B cell (primary cell): ENCODE results near the gene TTC27. TPM values are rescaled to one million over a fixed set of nuclear protein-coding genes. Genes with fewer than 3 reads are reported as not detected.

ENCODE experiments used
- ATAC-seq: fragments of 200-7000 bp; cut with Tn5 transposase; one replicate; pipeline ENCODE4 v1.10.0; 2021; ENCODE audit warnings: low read depth, mild to moderate bottlenecking, moderate number of reproducible peaks, moderate library complexity
- CTCF ChIA-PET: fragments of 350-600 bp; sonication (Branson Sonifier 250); formaldehyde crosslinking; loops from one replicate; lab custom pipeline; 2021; ENCODE audit warnings: antibody characterized with exemption, inconsistent platforms; lab: Charles Lee
- POLR2A ChIA-PET: fragments of 350-600 bp; sonication (Branson Sonifier 250); formaldehyde crosslinking; loops from one replicate; lab custom pipeline; 2021; ENCODE audit warnings: antibody characterized with exemption; lab: Charles Lee
- DNase-seq: peaks from one replicate; pipeline ENCODE4 v3.0.0; 2013
- H2AFZ ChIP-seq: 2 replicates; pipeline ENCODE4 v1.6.1; 2012; ENCODE audit warnings: mild to moderate bottlenecking, low read depth, low read length; ENCODE audit not compliant: insufficient read depth, poor library complexity, severe bottlenecking
- H3K27ac ChIP-seq, 2 donors: 1 replicate in 1 of 2; 2 replicates in 1 of 2; pipeline ENCODE4 v1.5.1; 2012 to 2013; ENCODE audit warnings: low read length in 2 of 2, mild to moderate bottlenecking in 2 of 2, moderate library complexity in 1 of 2
- H3K27me3 ChIP-seq, 4 experiments: fragments of 200-600 bp in 1 of 4; sonication (generic) in 1 of 4; replicated peaks in 1 of 4; 1 replicate in 2 of 4; 2 replicates in 2 of 4; pipeline versions ENCODE4 v1.6.1 to v1.7.0; 2013 to 2016; ENCODE audit warnings: low read length in 3 of 4, mild to moderate bottlenecking in 2 of 4, mixed read lengths in 1 of 4, moderate library complexity in 1 of 4; ENCODE audit not compliant: insufficient read depth in 4 of 4, control insufficient read depth in 3 of 4; ENCODE audit errors: control extremely low read depth in 1 of 4
- H3K36me3 ChIP-seq, 2 experiments: replicated peaks in 1 of 2; 1 replicate in 1 of 2; 2 replicates in 1 of 2; pipeline versions ENCODE4 v1.6.1 to v1.7.1; 2013; ENCODE audit warnings: low read length in 1 of 2; ENCODE audit not compliant: insufficient read depth in 2 of 2, control insufficient read depth in 1 of 2; ENCODE audit errors: control extremely low read depth in 1 of 2, extremely low read depth in 1 of 2
- H3K4me1 ChIP-seq, 2 donors: fragments of 200-600 bp in 1 of 2; sonication (generic) in 1 of 2; 1 replicate in 1 of 2; 2 replicates in 1 of 2; pipeline versions ENCODE4 v1.5.1 to v1.6.1; 2013 to 2017; ENCODE audit warnings: low read length in 2 of 2; ENCODE audit not compliant: control insufficient read depth in 2 of 2, insufficient read depth in 2 of 2
- H3K4me2 ChIP-seq: replicated peaks from 2 replicates; pipeline ENCODE3; 2012; ENCODE audit warnings: mild to moderate bottlenecking, low read depth, low read length; ENCODE audit not compliant: poor library complexity, severe bottlenecking
- H3K4me3 ChIP-seq, 5 experiments: fragments of 200-600 bp in 1 of 5; sonication (generic) in 1 of 5; 1 replicate in 3 of 5; 2 replicates in 2 of 5; pipeline versions ENCODE4 v1.5.1 to v1.7.0; 2011 to 2016; ENCODE audit warnings: low read length in 4 of 5, mild to moderate bottlenecking in 4 of 5, low read depth in 2 of 5, control low read depth in 1 of 5, moderate library complexity in 1 of 5; ENCODE audit not compliant: insufficient read depth in 1 of 5; ENCODE audit errors: control extremely low read depth in 1 of 5, extremely low read depth in 1 of 5
- H3K79me2 ChIP-seq: fragments of 200-600 bp; sonication (generic); one replicate; pipeline ENCODE4 v1.6.0; 2016; ENCODE audit warnings: low read length; ENCODE audit not compliant: control insufficient read depth, insufficient read depth
- H3K9ac ChIP-seq: fragments of 200-600 bp; sonication (generic); 2 replicates; pipeline ENCODE4 v1.6.1; 2017; ENCODE audit warnings: mild to moderate bottlenecking, low read length, moderate library complexity
- H3K9me3 ChIP-seq, 3 donors: one replicate each; pipeline versions ENCODE4 v1.6.1 to v1.7.1; 2013; ENCODE audit warnings: low read length in 2 of 3; ENCODE audit not compliant: control insufficient read depth in 2 of 3, insufficient read depth in 1 of 3; ENCODE audit errors: control extremely low read depth in 1 of 3
- H4K20me1 ChIP-seq: 2 replicates; pipeline ENCODE4 v1.6.0; 2012; ENCODE audit warnings: mild to moderate bottlenecking, low read length; ENCODE audit not compliant: insufficient read depth, control insufficient read depth, poor library complexity, severe bottlenecking
- H3K27ac Mint-ChIP-seq: one replicate; pipeline ENCODE4 v1.8.0; 2021; ENCODE audit warnings: mixed read lengths
- H3K27me3 Mint-ChIP-seq: one replicate; pipeline ENCODE4 v1.8.0; 2021; ENCODE audit warnings: mixed read lengths
- H3K4me1 Mint-ChIP-seq: one replicate; pipeline ENCODE4 v1.8.0; 2021; ENCODE audit warnings: mixed read lengths
- H3K4me3 Mint-ChIP-seq: one replicate; pipeline ENCODE4 v1.8.0; 2021; ENCODE audit warnings: mixed read lengths
- H3K9me3 Mint-ChIP-seq: one replicate; pipeline ENCODE4 v1.8.0; 2022; ENCODE audit warnings: mixed read lengths; ENCODE audit not compliant: insufficient read depth
- EZH2 ChIP-seq: IDR thresholded peaks from 2 replicates; pipeline ENCODE4 v1.6.1; 2012; ENCODE audit warnings: borderline replicate concordance, low read depth, mild to moderate bottlenecking, moderate library complexity, low read length; ENCODE audit not compliant: insufficient read depth, poor library complexity, severe bottlenecking
- WGBS: methylation state at CpG from one replicate; pipeline ENCODE4 v1.1.5; 2013; ENCODE audit warnings: missing lambda C conversion rate; ENCODE audit not compliant: insufficient coverage; 5-methylcytosine and 5-hydroxymethylcytosine counted together
- intact Hi-C: fragments of 100-400 bp; cut with micrococcal nuclease; formaldehyde crosslinking; loops from one replicate; pipeline ENCODE4 v1.10.0; 2022
- polyA plus RNA-seq: library from polyadenylated mRNA; depleted of rRNA; stranded (reverse); fragments of >200 nt; gene quantifications from 2 replicates; pipeline ENCODE4 v1.2.3, GENCODE V29; 2012
- total RNA-seq, 2 donors: library from RNA; stranded (reverse); fragments of 120-200 nt in 1 of 2; gene quantifications; 1 replicate in 1 of 2; 2 replicates in 1 of 2; pipeline versions ENCODE4 v1.2.3 to v1.2.4, GENCODE V29; 2013 to 2022
- TF ChIP-seq, protein P1 (sequence below): fragments of 200-600 bp; IDR thresholded peaks from one replicate; pipeline ENCODE4 v1.8.0; 2022; ENCODE audit warnings: antibody characterized with exemption, mild to moderate bottlenecking

TTC27 gene
- total and polyA plus RNA-seq, 2 donors (not counting 1 experiment from before 2014, with no cell fraction given), result 22.7 to 28.5 TPM

DNA sequence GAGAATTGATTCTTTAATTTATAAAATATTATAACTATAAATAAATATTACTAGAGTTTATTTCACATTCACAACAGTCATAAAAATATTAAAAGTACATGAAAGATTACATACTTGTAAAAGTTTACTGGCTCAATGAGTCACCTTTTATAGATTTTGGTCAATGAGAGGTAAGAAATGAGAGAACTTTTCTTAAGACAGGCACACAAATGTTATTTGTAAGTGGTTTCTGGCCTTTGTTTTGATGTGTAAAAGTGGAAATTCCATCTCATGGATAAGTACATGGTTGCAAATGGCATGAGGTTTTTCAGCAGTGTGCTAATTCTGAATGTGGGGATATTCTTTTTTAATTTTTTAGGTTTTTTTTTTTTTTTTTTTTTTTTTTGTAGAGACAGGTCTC is 63.8 kb downstream of the TTC27 start:
- Histone ChIP-seq H3K4me2 (no peak overlapping the region), H4K20me1 (no peaks in the 10 kb centered on the region), H3K9me3 (no peaks in the 10 kb centered on the region), H2AFZ (no peak overlapping the region), H3K4me3 (no peak overlapping the region), H3K27me3 (no peaks in the 10 kb centered on the region), H3K27ac (no peak overlapping the region), H3K4me1 (no peaks in the 10 kb centered on the region), H3K36me3 (peaks cover 0 to 2% of the 10 kb centered on the region in 2 experiments), H3K9ac (no peak overlapping the region), H3K79me2 (no peaks in the 10 kb centered on the region)
- H3K27ac Mint-ChIP-seq, result no peak overlapping the region
- H3K4me1 Mint-ChIP-seq, result no peaks in the 10 kb centered on the region
- ChIA-PET CTCF (no interaction called here), POLR2A (no interaction called here)
- H3K27me3 Mint-ChIP-seq, result no peaks in the 10 kb centered on the region
- no peak overlapping the region for H3K4me3 Mint-ChIP-seq
- no peak for DNase-seq
- H3K9me3 Mint-ChIP-seq, result no peaks in the 10 kb centered on the region
- TF ChIP-seq EZH2, result no peak
- TF ChIP-seq, protein P1, sequence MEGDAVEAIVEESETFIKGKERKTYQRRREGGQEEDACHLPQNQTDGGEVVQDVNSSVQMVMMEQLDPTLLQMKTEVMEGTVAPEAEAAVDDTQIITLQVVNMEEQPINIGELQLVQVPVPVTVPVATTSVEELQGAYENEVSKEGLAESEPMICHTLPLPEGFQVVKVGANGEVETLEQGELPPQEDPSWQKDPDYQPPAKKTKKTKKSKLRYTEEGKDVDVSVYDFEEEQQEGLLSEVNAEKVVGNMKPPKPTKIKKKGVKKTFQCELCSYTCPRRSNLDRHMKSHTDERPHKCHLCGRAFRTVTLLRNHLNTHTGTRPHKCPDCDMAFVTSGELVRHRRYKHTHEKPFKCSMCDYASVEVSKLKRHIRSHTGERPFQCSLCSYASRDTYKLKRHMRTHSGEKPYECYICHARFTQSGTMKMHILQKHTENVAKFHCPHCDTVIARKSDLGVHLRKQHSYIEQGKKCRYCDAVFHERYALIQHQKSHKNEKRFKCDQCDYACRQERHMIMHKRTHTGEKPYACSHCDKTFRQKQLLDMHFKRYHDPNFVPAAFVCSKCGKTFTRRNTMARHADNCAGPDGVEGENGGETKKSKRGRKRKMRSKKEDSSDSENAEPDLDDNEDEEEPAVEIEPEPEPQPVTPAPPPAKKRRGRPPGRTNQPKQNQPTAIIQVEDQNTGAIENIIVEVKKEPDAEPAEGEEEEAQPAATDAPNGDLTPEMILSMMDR, result no peak
- intact Hi-C loops, result no loop called here
- ATAC-seq, result no peak

DNA sequence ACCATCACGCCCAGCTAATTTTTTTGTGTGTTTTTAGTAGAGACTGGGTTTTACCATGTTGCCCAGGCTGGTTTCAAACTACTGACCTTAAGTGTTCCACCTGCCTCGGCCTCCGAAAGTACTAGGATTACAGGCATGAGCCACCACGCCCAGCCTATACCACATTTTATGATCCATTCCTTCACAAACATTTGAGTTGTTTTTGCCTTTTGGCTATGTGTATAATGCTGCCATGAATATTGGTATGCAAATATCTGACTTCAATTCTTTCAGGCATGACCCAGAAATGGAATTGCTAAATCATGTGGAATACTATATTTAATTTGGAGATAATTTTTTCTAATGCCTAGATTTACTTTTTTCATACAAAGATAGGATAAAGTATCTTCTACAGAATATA is 68.6 kb downstream of the TTC27 start:
- intact Hi-C loops, result no loop called here
- no peaks in the 10 kb centered on the region for H3K9me3 Mint-ChIP-seq
- Histone ChIP-seq H3K4me2 (no peak overlapping the region), H3K36me3 (peaks cover 2 to 3% of the 10 kb centered on the region in 2 experiments), H2AFZ (no peak overlapping the region), H3K27me3 (no peaks in the 10 kb centered on the region), H3K9ac (no peak overlapping the region), H3K4me1 (no peaks in the 10 kb centered on the region), H3K27ac (no peak overlapping the region), H3K9me3 (no peaks in the 10 kb centered on the region), H3K4me3 (no peak overlapping the region), H4K20me1 (no peaks in the 10 kb centered on the region), H3K79me2 (no peaks in the 10 kb centered on the region)
- CTCF ChIA-PET, result no interaction called here
- H3K27me3 Mint-ChIP-seq, result no peaks in the 10 kb centered on the region
- H3K4me1 Mint-ChIP-seq, result no peaks in the 10 kb centered on the region
- POLR2A ChIA-PET, result no interaction called here
- no peak for TF ChIP-seq EZH2
- TF ChIP-seq, protein P1, result no peak
- no peak for DNase-seq
- whole genome bisulfite sequencing, result no CpG with 5 or more reads among the region's 4 CpGs
- ATAC-seq, result no peak
- no peak overlapping the region for H3K4me3 Mint-ChIP-seq
- H3K27ac Mint-ChIP-seq, result no peak overlapping the region
